Epithelial cell of esophagus (primary cell): ENCODE results near the gene STX5.

ENCODE experiments used
- DNase-seq: peaks from one replicate; pipeline ENCODE4 v3.0.0; 2010; ENCODE audit warnings: low read depth
- H3K4me3 ChIP-seq: 2 replicates; pipeline ENCODE4 v1.5.1; 2011; ENCODE audit warnings: mild to moderate bottlenecking, low read length, control low read depth
- TF ChIP-seq, protein P1 (sequence below): IDR thresholded peaks from 2 replicates; pipeline ENCODE4 v1.5.1; 2011; ENCODE audit warnings: low read depth, mild to moderate bottlenecking, low read length, control low read depth, inconsistent platforms; ENCODE audit not compliant: insufficient read depth; ENCODE audit errors: missing control alignments

The STX5 gene, protein sequence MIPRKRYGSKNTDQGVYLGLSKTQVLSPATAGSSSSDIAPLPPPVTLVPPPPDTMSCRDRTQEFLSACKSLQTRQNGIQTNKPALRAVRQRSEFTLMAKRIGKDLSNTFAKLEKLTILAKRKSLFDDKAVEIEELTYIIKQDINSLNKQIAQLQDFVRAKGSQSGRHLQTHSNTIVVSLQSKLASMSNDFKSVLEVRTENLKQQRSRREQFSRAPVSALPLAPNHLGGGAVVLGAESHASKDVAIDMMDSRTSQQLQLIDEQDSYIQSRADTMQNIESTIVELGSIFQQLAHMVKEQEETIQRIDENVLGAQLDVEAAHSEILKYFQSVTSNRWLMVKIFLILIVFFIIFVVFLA

DNA sequence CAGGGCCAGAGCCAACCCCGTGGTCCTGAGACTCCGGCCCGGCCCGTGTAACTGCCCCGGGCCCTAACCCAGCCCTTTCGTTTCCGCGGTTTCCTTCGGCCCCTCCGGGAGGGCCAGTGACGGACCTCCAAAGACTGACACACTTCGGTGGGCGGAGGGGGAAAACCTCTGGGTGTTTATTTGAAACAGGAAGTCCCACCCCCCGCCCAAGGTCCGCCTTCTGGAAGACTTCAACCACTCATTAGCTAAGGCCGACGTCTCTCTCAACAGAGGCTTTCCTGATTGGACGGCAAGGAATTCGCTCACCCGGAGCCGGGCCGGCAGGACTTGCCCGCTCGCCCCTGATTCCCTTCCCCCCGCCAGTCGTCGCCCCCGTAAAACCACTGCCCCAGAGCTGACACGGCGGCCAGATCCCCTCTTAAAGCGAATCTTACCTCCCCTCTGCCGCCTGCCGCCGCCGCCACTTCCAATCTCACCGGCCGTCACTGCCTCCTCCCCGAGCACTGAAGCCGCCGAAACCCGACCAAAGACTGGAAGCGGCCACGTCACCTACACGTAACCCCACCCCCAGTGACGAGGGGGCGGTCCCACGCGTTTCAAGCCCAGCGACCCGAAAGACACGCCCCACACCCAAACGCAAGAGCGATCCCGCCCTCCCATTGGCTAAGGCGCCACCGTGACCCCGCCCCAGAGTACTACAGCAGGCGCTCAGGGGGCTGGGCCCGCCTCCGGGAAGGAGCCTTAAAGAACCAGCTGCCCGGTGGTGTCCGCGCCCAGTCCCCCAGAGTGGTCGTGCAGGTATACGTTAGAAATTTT, at the start of gene STX5:
Gene STX5, minus strand, starts transcription at position 532 of the 816 bp plus-strand sequence. CDS start 808 bp downstream, outside the sequence.
- H3K4me3 ChIP-seq: peak within 1 kb of the TSS; percentile 86
- peak; percentile 99 for DNase-seq

DNA sequence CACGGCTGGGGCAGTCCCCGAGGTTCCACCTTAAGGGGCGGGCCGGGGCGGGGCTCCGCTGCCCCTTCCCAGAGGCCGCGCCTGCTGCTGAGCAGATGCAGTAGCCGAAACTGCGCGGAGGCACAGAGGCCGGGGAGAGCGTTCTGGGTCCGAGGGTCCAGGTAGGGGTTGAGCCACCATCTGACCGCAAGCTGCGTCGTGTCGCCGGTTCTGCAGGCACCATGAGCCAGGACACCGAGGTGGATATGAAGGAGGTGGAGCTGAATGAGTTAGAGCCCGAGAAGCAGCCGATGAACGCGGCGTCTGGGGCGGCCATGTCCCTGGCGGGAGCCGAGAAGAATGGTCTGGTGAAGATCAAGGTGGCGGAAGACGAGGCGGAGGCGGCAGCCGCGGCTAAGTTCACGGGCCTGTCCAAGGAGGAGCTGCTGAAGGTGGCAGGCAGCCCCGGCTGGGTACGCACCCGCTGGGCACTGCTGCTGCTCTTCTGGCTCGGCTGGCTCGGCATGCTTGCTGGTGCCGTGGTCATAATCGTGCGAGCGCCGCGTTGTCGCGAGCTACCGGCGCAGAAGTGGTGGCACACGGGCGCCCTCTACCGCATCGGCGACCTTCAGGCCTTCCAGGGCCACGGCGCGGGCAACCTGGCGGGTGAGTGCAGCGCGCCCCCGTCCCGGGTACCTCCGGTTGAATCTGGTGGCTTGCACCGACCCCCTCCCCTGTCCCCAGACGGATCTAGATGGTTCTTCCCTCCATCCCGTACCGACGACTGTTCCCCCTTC, 49.1 kb upstream of the STX5 start, which contains the start of gene SLC3A2:
Gene SLC3A2, plus strand, starts transcription at position 94 of the 776 bp plus-strand sequence. Its CDS starts 128 bp downstream, at position 222.
- peak; percentile 92 for DNase-seq
- H3K4me3 ChIP-seq: peak within 1 kb of the TSS; percentile 88
- TF ChIP-seq, protein P1, sequence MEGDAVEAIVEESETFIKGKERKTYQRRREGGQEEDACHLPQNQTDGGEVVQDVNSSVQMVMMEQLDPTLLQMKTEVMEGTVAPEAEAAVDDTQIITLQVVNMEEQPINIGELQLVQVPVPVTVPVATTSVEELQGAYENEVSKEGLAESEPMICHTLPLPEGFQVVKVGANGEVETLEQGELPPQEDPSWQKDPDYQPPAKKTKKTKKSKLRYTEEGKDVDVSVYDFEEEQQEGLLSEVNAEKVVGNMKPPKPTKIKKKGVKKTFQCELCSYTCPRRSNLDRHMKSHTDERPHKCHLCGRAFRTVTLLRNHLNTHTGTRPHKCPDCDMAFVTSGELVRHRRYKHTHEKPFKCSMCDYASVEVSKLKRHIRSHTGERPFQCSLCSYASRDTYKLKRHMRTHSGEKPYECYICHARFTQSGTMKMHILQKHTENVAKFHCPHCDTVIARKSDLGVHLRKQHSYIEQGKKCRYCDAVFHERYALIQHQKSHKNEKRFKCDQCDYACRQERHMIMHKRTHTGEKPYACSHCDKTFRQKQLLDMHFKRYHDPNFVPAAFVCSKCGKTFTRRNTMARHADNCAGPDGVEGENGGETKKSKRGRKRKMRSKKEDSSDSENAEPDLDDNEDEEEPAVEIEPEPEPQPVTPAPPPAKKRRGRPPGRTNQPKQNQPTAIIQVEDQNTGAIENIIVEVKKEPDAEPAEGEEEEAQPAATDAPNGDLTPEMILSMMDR: peak; percentile 57

More for the DNA sequence above, at the start of gene STX5:
- TF ChIP-seq, protein P1: no peak

DNA sequence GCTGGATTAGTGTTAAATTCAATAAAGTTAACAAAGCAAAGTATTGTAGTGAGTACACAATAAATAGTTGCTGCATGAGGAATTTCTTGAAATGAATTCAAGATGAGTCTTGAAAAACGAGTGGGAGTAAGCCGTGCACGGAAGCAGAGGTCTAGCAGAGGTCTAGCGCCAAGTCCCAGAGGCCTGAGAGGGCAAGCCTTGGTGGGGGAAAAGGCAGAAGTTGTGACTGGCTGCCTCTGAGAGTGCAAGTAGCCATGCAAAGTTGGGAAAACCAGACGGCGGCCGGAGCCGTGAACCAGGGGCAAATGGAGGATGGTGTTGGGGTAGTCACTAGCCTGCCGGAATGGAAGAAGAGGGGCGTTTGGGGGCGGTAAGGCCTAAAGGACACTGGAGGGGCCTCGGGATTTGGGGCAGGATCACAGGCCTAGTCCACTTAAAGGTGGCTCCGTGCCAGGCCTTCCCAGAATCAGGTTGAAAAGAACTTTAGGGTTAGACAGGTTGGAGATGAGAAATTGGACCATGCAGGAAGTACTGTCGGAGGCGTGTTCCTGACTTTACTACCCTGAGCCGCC, 48.5 kb upstream of the STX5 start:
- DNase-seq: peak; percentile 57
- TF ChIP-seq, protein P1: no peak

DNA sequence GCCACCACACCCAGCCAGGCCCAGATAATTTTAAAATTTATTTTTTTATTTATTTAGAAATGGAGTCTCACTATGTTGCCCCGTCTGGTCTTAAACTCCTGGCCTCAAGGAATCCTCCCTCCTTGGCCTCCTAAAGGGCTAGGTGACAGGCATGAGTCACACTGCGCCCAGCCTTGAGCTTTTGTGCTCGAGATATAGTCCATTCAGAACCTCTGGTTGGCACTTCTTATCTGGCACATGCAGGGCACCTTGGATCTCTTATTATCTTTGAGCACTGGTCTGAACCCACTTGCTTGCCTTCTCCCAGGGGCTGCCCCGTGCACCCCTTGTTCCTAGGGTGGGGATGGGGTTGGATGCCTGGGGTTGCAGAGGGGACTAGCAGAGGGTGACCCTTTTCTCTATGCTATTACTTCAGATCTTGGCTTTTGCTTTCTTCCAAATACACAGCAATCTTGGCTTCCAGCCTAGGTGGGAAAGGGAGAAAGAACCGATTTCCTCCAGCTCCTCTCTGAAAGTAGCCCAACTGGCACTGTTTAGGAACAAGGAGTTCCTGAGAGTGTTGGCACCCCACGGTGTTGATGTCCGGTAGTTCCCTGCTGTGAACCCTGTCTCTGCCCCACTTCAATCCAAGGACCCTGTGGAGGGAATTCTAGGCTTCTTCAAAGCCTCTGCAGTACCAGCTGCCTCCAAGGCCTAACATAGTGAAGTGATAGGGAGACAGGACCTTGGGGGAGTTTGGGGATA, 47.6 kb upstream of the STX5 start:
- H3K4me3 ChIP-seq: no peak overlapping the region
- no peak for DNase-seq
- TF ChIP-seq, protein P1: no peak

More for the DNA sequence above, 48.5 kb upstream of the STX5 start:
- peak overlapping the region; percentile 88 for H3K4me3 ChIP-seq

DNA sequence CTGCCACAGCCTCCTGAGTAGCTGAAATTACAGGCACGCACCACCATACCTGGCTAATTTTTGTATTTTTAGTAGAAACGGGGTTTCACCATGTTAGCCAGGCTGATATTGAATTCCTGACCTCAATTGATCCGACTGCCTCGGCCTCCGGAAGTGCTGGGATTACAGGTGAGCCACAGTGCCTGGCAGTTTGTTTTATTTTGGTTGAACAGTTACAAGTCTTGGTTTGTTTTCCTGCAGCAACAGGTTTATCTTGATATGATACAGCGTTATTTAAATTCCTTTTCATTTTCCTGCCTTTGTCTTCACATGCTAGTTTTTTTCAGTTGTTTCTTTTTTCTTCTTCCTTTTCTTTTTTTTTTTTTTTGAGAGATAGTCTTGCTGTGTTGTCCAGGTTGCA, 44.9 kb upstream of the STX5 start:
- TF ChIP-seq, protein P1: no peak
- DNase-seq: no peak
- H3K4me3 ChIP-seq: no peak overlapping the region
